ENCODE results near the gene RCL1. TPM values are rescaled to one million over a fixed set of nuclear protein-coding genes. Genes with fewer than 3 reads are reported as not detected.

Gene RCL1
- total RNA-seq, 1 donor from 2014 or later: 22.9 TPM

GRCh38 chr9:4864234-4864661, 71.5 kb downstream of the RCL1 start:
- H3K4me1 ChIP-seq: no peaks in the 10 kb centered on the region
- no peak for TF ChIP-seq CTCF (IDR thresholded peaks at IDR 0.05)
- H3K9me3 ChIP-seq: no peaks in the 10 kb centered on the region
- ATAC-seq: peak; percentile 85 to 92
- peak; percentile 68 for DNase-seq
- intact Hi-C loops (cut with DNase I): no loop called here
- no peak overlapping the region for H3K4me3 ChIP-seq
- H3K36me3 ChIP-seq: peaks cover 15% of the 10 kb centered on the region
- H3K27me3 ChIP-seq (ENCODE audit: low read depth): no peaks in the 10 kb centered on the region
- H3K27ac ChIP-seq: peak overlapping the region; percentile 4

GRCh38 chr9:4864698-4865097, 72.0 kb downstream of the RCL1 start:
- H3K27me3 ChIP-seq (ENCODE audit: low read depth): no peaks in the 10 kb centered on the region
- peak overlapping the region; percentile 4 for H3K27ac ChIP-seq
- intact Hi-C loops (cut with DNase I): no loop called here
- TF ChIP-seq CTCF (IDR thresholded peaks at IDR 0.05): no peak
- H3K4me1 ChIP-seq: no peaks in the 10 kb centered on the region
- no peak overlapping the region for H3K4me3 ChIP-seq
- peaks cover 15% of the 10 kb centered on the region for H3K36me3 ChIP-seq
- ATAC-seq (peak in 1 of 2 donors; percentile 31), DNase-seq (no peak)
- no peaks in the 10 kb centered on the region for H3K9me3 ChIP-seq

- H3K27me3 ChIP-seq (ENCODE audit: low read depth): no peaks in the 10 kb centered on the region
- no peak overlapping the region for H3K27ac ChIP-seq
- ATAC-seq: no peak
- peaks cover 8% of the 10 kb centered on the region for H3K36me3 ChIP-seq
- H3K9me3 ChIP-seq: no peaks in the 10 kb centered on the region
- no peak for TF ChIP-seq CTCF (IDR thresholded peaks at IDR 0.05)
- DNase-seq: no peak
- H3K4me1 ChIP-seq: no peaks in the 10 kb centered on the region
- no peak overlapping the region for H3K4me3 ChIP-seq
- intact Hi-C loops (cut with DNase I): no loop called here
Measured at GRCh38 chr9:4865681-4866080, 72.9 kb downstream of the RCL1 start.

- H3K4me1 ChIP-seq: no peaks in the 10 kb centered on the region
- DNase-seq (no peak), ATAC-seq (no peak)
- TF ChIP-seq CTCF (IDR thresholded peaks at IDR 0.05): no peak
- H3K9me3 ChIP-seq: no peaks in the 10 kb centered on the region
- intact Hi-C loops (cut with DNase I): no loop called here
- no peak overlapping the region for H3K4me3 ChIP-seq
- H3K27me3 ChIP-seq (ENCODE audit: low read depth): no peaks in the 10 kb centered on the region
- no peak overlapping the region for H3K27ac ChIP-seq
- peaks cover under 1% of the 10 kb centered on the region for H3K36me3 ChIP-seq
Measured at GRCh38 chr9:4866239-4866969, 73.7 kb downstream of the RCL1 start.

GRCh38 chr9:4873066-4873465, 80.3 kb downstream of the RCL1 start:
- H3K4me1 ChIP-seq: no peaks in the 10 kb centered on the region
- no peak overlapping the region for H3K4me3 ChIP-seq
- intact Hi-C loops (cut with DNase I): no loop called here
- TF ChIP-seq CTCF (IDR thresholded peaks at IDR 0.05): no peak
- no peaks in the 10 kb centered on the region for H3K9me3 ChIP-seq
- H3K27ac ChIP-seq: no peak overlapping the region
- H3K27me3 ChIP-seq (ENCODE audit: low read depth): no peaks in the 10 kb centered on the region
- ATAC-seq: no peak
- H3K36me3 ChIP-seq: no peaks in the 10 kb centered on the region
- DNase-seq: no peak
